Activated naive CD8-positive, alpha-beta T cell treated with anti-CD3 and anti-CD28 coated beads for 36 hours (primary cell): ENCODE results near the gene PRTFDC1. TPM values are rescaled to one million over a fixed set of nuclear protein-coding genes. Genes with fewer than 3 reads are reported as not detected.
"Not testable (repeated sequence)": the region's sequence is repeated elsewhere in the genome, so short reads cannot be mapped to it uniquely, and the experiment has no call there.

Experiments used
- DNase-seq: peaks from one replicate; pipeline ENCODE4 v3.0.0; 2021
- H3K27ac Mint-ChIP-seq: one replicate; pipeline ENCODE4 v1.8.0; 2022; ENCODE audit warnings: mild to moderate bottlenecking, moderate library complexity, mixed read lengths
- H3K27me3 Mint-ChIP-seq: one replicate; pipeline ENCODE4 v1.8.0; 2022; ENCODE audit warnings: mild to moderate bottlenecking, mixed read lengths
- H3K36me3 Mint-ChIP-seq: one replicate; pipeline ENCODE4 v1.8.0; 2021; ENCODE audit warnings: mild to moderate bottlenecking, mixed read lengths
- H3K4me1 Mint-ChIP-seq: one replicate; pipeline ENCODE4 v1.8.0; 2021; ENCODE audit warnings: mixed read lengths
- H3K4me3 Mint-ChIP-seq: one replicate; pipeline ENCODE4 v1.8.0; 2022; ENCODE audit warnings: mild to moderate bottlenecking, moderate library complexity, mixed read lengths
- H3K9me3 Mint-ChIP-seq: one replicate; pipeline ENCODE4 v1.8.0; 2022; ENCODE audit warnings: mixed read lengths
- total RNA-seq, 2 experiments: library from RNA; stranded (reverse); gene quantifications; one replicate each; pipeline ENCODE4 v1.2.3, GENCODE V29; 2021

Gene PRTFDC1
- total RNA-seq, 2 experiments from 2014 or later = 2.8 to 3.6 TPM

- Mint-ChIP-seq H3K4me3 (no peak overlapping the region), H3K4me1 (peaks cover 13% of the 10 kb centered on the region), H3K9me3 (peaks cover 15% of the 10 kb centered on the region), H3K36me3 (peaks cover 14% of the 10 kb centered on the region), H3K27ac (no peak overlapping the region), H3K27me3 (no peaks in the 10 kb centered on the region)
- no peak for DNase-seq
These were observed 24.2 kb downstream of the PRTFDC1 start for GRCh38 chr10:24928163-24928562.

- DNase-seq = no peak
- no peak overlapping the region for H3K27ac Mint-ChIP-seq
- no peaks in the 10 kb centered on the region for H3K27me3 Mint-ChIP-seq
- peaks cover 14% of the 10 kb centered on the region for H3K36me3 Mint-ChIP-seq
- peaks cover 20% of the 10 kb centered on the region for H3K4me1 Mint-ChIP-seq
- peaks cover 15% of the 10 kb centered on the region for H3K9me3 Mint-ChIP-seq
- H3K4me3 Mint-ChIP-seq = no peak overlapping the region
These were observed 25.8 kb downstream of the PRTFDC1 start for GRCh38 chr10:24926557-24926956.

DNA sequence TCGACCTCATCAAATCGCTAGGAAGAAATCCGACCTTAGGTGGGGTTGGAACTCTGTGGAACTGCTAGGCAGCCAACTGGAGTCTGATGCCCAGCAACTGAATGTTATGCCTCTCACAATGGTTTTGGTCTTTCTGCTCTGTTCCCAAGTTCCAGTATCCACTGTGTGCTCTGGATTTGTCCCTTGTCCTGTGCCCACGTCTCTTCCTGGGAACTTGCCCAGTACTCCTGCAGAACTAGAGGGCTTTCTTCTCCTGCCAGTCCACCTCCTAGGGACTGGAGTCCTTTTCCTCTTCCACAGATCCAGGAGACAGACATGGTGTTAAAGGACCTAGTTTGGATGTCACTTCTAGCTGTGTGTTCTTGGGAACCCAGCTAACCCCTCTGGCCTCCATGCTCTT, 26.6 kb downstream of the PRTFDC1 start:
- no peak for DNase-seq
- peaks cover 15% of the 10 kb centered on the region for H3K9me3 Mint-ChIP-seq
- H3K36me3 Mint-ChIP-seq = peaks cover 16% of the 10 kb centered on the region

GRCh38 chr10:24924483-24924882, 27.9 kb downstream of the PRTFDC1 start:
- Mint-ChIP-seq H3K9me3 (peaks cover 18% of the 10 kb centered on the region), H3K4me1 (peaks cover 25% of the 10 kb centered on the region), H3K36me3 (peaks cover 22% of the 10 kb centered on the region)
- H3K27ac Mint-ChIP-seq, H3K4me3 Mint-ChIP-seq, H3K27me3 Mint-ChIP-seq, DNase-seq: not testable (repeated sequence)

More for the DNA sequence above, 26.6 kb downstream of the PRTFDC1 start:
- Mint-ChIP-seq H3K4me3 (no peak overlapping the region), H3K4me1 (peaks cover 27% of the 10 kb centered on the region), H3K27ac (no peak overlapping the region), H3K27me3 (no peaks in the 10 kb centered on the region)

DNA sequence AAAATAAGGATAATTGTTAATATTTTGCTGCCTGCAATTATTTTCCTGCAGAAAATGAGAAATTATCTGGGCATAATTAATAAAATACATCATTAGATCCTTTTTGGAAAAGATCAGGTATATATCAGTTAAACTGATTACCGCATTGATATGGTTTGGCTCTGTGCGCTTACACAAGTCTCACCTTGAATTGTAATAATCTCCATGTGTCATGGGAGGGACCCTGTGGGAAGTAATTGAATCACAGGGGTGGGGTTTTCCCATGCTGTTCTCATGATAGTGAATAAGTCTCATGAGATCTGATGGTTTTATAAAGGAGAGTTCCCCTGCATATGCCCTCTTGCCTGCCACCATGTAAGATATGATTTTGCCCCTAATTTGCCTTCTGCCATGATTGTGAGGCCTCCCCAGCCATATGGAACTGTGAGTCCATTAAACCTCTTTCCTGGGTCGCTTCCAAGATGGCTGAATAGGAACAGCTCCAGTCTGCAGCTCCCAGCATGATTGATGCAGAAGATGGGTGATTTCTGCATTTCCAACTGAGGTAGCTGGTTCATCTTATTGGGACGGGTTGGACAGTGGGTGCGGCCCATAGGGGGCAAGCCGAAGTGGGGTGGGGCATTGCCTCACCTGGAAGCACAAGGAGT, 30.1 kb downstream of the PRTFDC1 start:
- H3K4me3 Mint-ChIP-seq, H3K27me3 Mint-ChIP-seq, H3K27ac Mint-ChIP-seq, DNase-seq: not testable (repeated sequence)
- H3K9me3 Mint-ChIP-seq = peaks cover 21% of the 10 kb centered on the region
- H3K36me3 Mint-ChIP-seq = peaks cover 24% of the 10 kb centered on the region
- peaks cover 17% of the 10 kb centered on the region for H3K4me1 Mint-ChIP-seq

GRCh38 chr10:24920907-24921881, 31.2 kb downstream of the PRTFDC1 start:
- peak overlapping the region; percentile 8 for H3K4me3 Mint-ChIP-seq
- peaks cover 24% of the 10 kb centered on the region for H3K36me3 Mint-ChIP-seq
- peak; percentile 65 for DNase-seq
- no peaks in the 10 kb centered on the region for H3K27me3 Mint-ChIP-seq
- H3K9me3 Mint-ChIP-seq = peaks cover 21% of the 10 kb centered on the region
- H3K27ac Mint-ChIP-seq = peak overlapping the region; percentile 63
- peaks cover 15% of the 10 kb centered on the region for H3K4me1 Mint-ChIP-seq

GRCh38 chr10:24920192-24920591, 32.2 kb downstream of the PRTFDC1 start:
- H3K9me3 Mint-ChIP-seq = peaks cover 21% of the 10 kb centered on the region
- H3K4me3 Mint-ChIP-seq, H3K27ac Mint-ChIP-seq, H3K27me3 Mint-ChIP-seq, DNase-seq: not testable (repeated sequence)
- H3K4me1 Mint-ChIP-seq = peaks cover 15% of the 10 kb centered on the region
- H3K36me3 Mint-ChIP-seq = peaks cover 24% of the 10 kb centered on the region

DNA sequence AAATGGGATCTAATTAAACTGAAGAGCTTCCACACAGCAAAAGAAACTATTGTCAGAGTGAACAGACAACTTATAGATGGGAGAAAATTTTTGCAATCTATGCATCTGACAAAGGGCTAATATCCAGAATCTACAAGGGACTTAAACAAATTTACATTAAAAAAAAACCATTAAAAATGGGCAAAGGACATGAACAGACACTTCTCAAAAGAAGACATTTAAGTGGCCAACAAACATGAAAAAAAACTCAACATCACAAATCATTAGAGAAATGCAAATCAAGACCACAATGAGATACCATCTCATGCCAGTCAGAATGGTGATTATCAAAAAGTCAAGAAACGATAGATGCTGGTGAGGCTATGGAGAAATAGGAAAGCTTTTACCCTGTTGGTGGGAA, 32.8 kb downstream of the PRTFDC1 start:
- H3K36me3 Mint-ChIP-seq = peaks cover 23% of the 10 kb centered on the region
- H3K27me3 Mint-ChIP-seq, H3K27ac Mint-ChIP-seq, DNase-seq, H3K4me3 Mint-ChIP-seq: not testable (repeated sequence)
- peaks cover 16% of the 10 kb centered on the region for H3K4me1 Mint-ChIP-seq
- H3K9me3 Mint-ChIP-seq = peaks cover 19% of the 10 kb centered on the region

GRCh38 chr10:24917979-24918378, 34.4 kb downstream of the PRTFDC1 start:
- peaks cover 6% of the 10 kb centered on the region for H3K9me3 Mint-ChIP-seq
- H3K36me3 Mint-ChIP-seq = peaks cover 10% of the 10 kb centered on the region
- H3K27ac Mint-ChIP-seq = no peak overlapping the region
- peaks cover 16% of the 10 kb centered on the region for H3K4me1 Mint-ChIP-seq
- DNase-seq = no peak
- no peaks in the 10 kb centered on the region for H3K27me3 Mint-ChIP-seq
- no peak overlapping the region for H3K4me3 Mint-ChIP-seq

- no peak overlapping the region for H3K4me3 Mint-ChIP-seq
- H3K9me3 Mint-ChIP-seq = peaks cover 6% of the 10 kb centered on the region
- no peak for DNase-seq
- peaks cover 10% of the 10 kb centered on the region for H3K36me3 Mint-ChIP-seq
- no peaks in the 10 kb centered on the region for H3K27me3 Mint-ChIP-seq
- H3K27ac Mint-ChIP-seq = no peak overlapping the region
- H3K4me1 Mint-ChIP-seq = peaks cover 18% of the 10 kb centered on the region
These were observed 34.9 kb downstream of the PRTFDC1 start for GRCh38 chr10:24917493-24917892.

DNA sequence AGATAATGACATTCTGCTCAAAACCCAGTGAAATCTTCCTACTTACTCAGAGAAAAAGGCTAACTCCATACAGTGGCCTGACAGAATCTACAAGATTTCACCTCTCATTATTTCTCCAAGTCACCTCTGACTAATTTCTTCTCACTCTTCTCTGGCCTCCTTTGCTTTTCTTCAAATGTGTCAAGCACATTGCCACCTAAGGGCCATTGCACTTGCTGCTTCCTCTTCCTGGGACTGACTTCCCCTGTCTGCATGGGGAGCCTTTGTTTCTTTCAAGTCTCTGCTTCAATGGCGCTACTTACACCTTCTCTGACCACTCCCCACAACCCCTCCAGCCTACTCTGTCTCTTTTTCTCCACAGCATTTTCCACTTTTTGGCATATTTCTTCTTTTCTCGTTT, 36.0 kb downstream of the PRTFDC1 start:
- H3K4me1 Mint-ChIP-seq = peaks cover 18% of the 10 kb centered on the region
- no peak for DNase-seq
- H3K27ac Mint-ChIP-seq = no peak overlapping the region
- no peaks in the 10 kb centered on the region for H3K27me3 Mint-ChIP-seq
- peaks cover 8% of the 10 kb centered on the region for H3K9me3 Mint-ChIP-seq
- H3K4me3 Mint-ChIP-seq = no peak overlapping the region
- peaks cover 10% of the 10 kb centered on the region for H3K36me3 Mint-ChIP-seq

- Mint-ChIP-seq H3K36me3 (peaks cover 8% of the 10 kb centered on the region), H3K4me3 (no peak overlapping the region), H3K27ac (no peak overlapping the region), H3K9me3 (peaks cover 8% of the 10 kb centered on the region), H3K27me3 (no peaks in the 10 kb centered on the region), H3K4me1 (peaks cover 11% of the 10 kb centered on the region)
- no peak for DNase-seq
These were observed 37.1 kb downstream of the PRTFDC1 start for GRCh38 chr10:24915304-24915703.

DNA sequence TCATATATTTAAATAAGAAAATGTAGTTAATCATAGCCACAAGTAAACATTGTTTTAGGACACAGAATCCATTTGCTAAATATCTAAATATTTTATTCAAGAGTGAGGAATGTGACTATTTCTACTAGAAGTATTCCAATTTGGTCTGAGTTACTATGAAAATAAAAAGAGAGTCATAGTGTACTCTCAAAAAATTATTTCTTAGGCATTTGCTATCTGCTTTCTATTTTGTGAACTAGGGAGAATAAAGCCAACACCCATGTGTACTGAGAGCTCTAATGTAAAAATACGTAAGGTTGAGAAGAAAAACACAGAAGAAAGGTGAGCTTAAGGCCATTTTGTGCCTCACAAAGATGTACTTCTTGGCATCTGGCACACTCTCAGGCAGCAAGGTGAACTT, 38.3 kb downstream of the PRTFDC1 start:
- Mint-ChIP-seq H3K27me3 (no peaks in the 10 kb centered on the region), H3K9me3 (peaks cover 2% of the 10 kb centered on the region), H3K4me1 (peaks cover 12% of the 10 kb centered on the region), H3K4me3 (no peak overlapping the region), H3K36me3 (no peaks in the 10 kb centered on the region), H3K27ac (no peak overlapping the region)
- DNase-seq = no peak

- Mint-ChIP-seq H3K4me1 (peaks cover 18% of the 10 kb centered on the region), H3K27ac (no peak overlapping the region), H3K4me3 (no peak overlapping the region), H3K27me3 (no peaks in the 10 kb centered on the region), H3K36me3 (no peaks in the 10 kb centered on the region), H3K9me3 (peaks cover 2% of the 10 kb centered on the region)
- no peak for DNase-seq
These were observed 40.2 kb downstream of the PRTFDC1 start for GRCh38 chr10:24912215-24912614.

GRCh38 chr10:24911029-24911428, 41.4 kb downstream of the PRTFDC1 start:
- DNase-seq = no peak
- Mint-ChIP-seq H3K27ac (no peak overlapping the region), H3K4me1 (peaks cover 18% of the 10 kb centered on the region), H3K36me3 (peaks cover 2% of the 10 kb centered on the region), H3K4me3 (no peak overlapping the region), H3K9me3 (peaks cover 2% of the 10 kb centered on the region), H3K27me3 (no peaks in the 10 kb centered on the region)
